Prostate gland (tissue), 2 donors: ENCODE measurements around the gene PTPRD.

ENCODE experiments used
- POLR2A ChIP-seq: fragments of 450-650 bp; IDR thresholded peaks from one replicate; pipeline ENCODE4 v1.6.1; 2016; ENCODE audit warnings: antibody characterized with exemption, mild to moderate bottlenecking
- POLR2AphosphoS5 ChIP-seq: sonication (generic); formaldehyde crosslinking; IDR thresholded peaks from one replicate; pipeline ENCODE4 v1.6.1; 2017; ENCODE audit warnings: antibody characterized with exemption
- TF ChIP-seq, protein P1 (sequence below), 4 experiments: fragments of 200-600 bp in 2 of 4; fragments of 450-650 bp in 2 of 4; sonication (generic) in 2 of 4; IDR thresholded peaks; 1 replicate in 3 of 4; 2 replicates in 1 of 4; pipeline ENCODE4 v1.5.1; 2016 to 2019; ENCODE audit warnings: antibody characterized with exemption in 4 of 4, mild to moderate bottlenecking in 2 of 4, moderate library complexity in 2 of 4

DNA sequence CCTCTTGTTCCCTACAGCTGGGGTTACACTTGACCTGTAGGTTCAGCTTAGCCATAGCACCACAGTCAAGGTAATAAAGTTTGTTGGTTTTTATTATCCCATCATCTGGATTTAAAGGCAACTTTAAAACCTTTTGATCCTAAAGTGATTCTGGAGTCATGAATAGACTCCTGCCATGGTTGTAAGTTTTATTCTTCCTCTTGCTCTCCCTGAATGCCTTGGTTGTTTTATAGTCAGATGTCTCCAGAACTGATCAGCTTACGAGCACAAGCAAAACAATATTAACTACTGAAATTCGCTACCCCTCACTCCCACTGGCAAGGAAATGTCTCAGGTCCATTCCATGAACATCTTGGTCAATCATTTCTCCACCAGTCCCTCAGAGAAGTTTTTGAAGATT lies 1328.6 kb downstream of the PTPRD start:
- TF ChIP-seq, protein P1, sequence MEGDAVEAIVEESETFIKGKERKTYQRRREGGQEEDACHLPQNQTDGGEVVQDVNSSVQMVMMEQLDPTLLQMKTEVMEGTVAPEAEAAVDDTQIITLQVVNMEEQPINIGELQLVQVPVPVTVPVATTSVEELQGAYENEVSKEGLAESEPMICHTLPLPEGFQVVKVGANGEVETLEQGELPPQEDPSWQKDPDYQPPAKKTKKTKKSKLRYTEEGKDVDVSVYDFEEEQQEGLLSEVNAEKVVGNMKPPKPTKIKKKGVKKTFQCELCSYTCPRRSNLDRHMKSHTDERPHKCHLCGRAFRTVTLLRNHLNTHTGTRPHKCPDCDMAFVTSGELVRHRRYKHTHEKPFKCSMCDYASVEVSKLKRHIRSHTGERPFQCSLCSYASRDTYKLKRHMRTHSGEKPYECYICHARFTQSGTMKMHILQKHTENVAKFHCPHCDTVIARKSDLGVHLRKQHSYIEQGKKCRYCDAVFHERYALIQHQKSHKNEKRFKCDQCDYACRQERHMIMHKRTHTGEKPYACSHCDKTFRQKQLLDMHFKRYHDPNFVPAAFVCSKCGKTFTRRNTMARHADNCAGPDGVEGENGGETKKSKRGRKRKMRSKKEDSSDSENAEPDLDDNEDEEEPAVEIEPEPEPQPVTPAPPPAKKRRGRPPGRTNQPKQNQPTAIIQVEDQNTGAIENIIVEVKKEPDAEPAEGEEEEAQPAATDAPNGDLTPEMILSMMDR (IDR thresholded peaks at IDR 0.05), result no peak
- TF ChIP-seq POLR2A (no peak), POLR2AphosphoS5 (no peak)
